CD14-positive monocyte (primary cell): Measurements from ENCODE around the gene PIK3R1. TPM values are rescaled to one million over a fixed set of nuclear protein-coding genes. Genes with fewer than 3 reads are reported as not detected.
A peak's percentile ranks its signal among the peaks of the same experiment; 100 is the strongest.

Experiments used
- DNase-seq, 3 donors: peaks; one replicate each; pipeline ENCODE4 v3.0.0-alpha.2; 2011 to 2022
- H2AFZ ChIP-seq: 2 replicates; pipeline ENCODE4 v1.6.0; 2012; ENCODE audit warnings: mild to moderate bottlenecking, low read depth, low read length, inconsistent platforms; ENCODE audit not compliant: insufficient read depth, poor library complexity, severe bottlenecking
- H3K27ac ChIP-seq, 2 donors: 1 replicate in 1 of 2; 2 replicates in 1 of 2; pipeline ENCODE4 v1.5.1; 2012 to 2013; ENCODE audit warnings: low read length in 2 of 2, control low read depth in 1 of 2, inconsistent platforms in 1 of 2, low read depth in 1 of 2, mild to moderate bottlenecking in 1 of 2
- H3K27me3 ChIP-seq, 2 donors: one replicate each; pipeline versions ENCODE4 v1.6.0 to v1.6.1; 2011 to 2013; ENCODE audit warnings: low read length in 2 of 2; ENCODE audit not compliant: control insufficient read depth in 2 of 2, insufficient read depth in 2 of 2
- H3K36me3 ChIP-seq, 2 donors: replicated peaks in 1 of 2; 1 replicate in 1 of 2; 2 replicates in 1 of 2; pipeline versions ENCODE4 v1.5.1 to v1.6.1; 2012 to 2013; ENCODE audit warnings: low read length in 2 of 2, control low read depth in 1 of 2, inconsistent platforms in 1 of 2, mild to moderate bottlenecking in 1 of 2; ENCODE audit not compliant: insufficient read depth in 2 of 2, control insufficient read depth in 1 of 2
- H3K4me1 ChIP-seq, 2 donors: 1 replicate in 1 of 2; 2 replicates in 1 of 2; pipeline versions ENCODE4 v1.5.1 to v1.6.1; 2012 to 2013; ENCODE audit warnings: low read length in 2 of 2, control low read depth in 1 of 2, inconsistent platforms in 1 of 2, mild to moderate bottlenecking in 1 of 2, moderate library complexity in 1 of 2; ENCODE audit not compliant: insufficient read depth in 2 of 2, control insufficient read depth in 1 of 2
- H3K4me2 ChIP-seq: replicated peaks from 2 replicates; pipeline ENCODE3; 2012; ENCODE audit warnings: low read length, moderate library complexity, mild to moderate bottlenecking; ENCODE audit not compliant: poor library complexity, severe bottlenecking; ENCODE audit errors: extremely low read depth
- H3K4me3 ChIP-seq, 3 experiments: fragments of 200-600 bp in 1 of 3; sonication (generic) in 1 of 3; replicated peaks in 1 of 3; 1 replicate in 2 of 3; 2 replicates in 1 of 3; pipeline ENCODE4 v1.5.1; 2011 to 2013; ENCODE audit warnings: low read length in 3 of 3, mild to moderate bottlenecking in 3 of 3, control low read depth in 2 of 3, low read depth in 2 of 3, inconsistent platforms in 1 of 3, moderate library complexity in 1 of 3
- H3K79me2 ChIP-seq: 2 replicates; pipeline ENCODE4 v1.6.0; 2012; ENCODE audit warnings: mild to moderate bottlenecking, control low read depth, inconsistent platforms, low read length, moderate library complexity; ENCODE audit not compliant: insufficient read depth
- H3K9ac ChIP-seq: 2 replicates; pipeline ENCODE4 v1.6.0; 2017; ENCODE audit warnings: low read length, mild to moderate bottlenecking; ENCODE audit not compliant: insufficient read depth, poor library complexity, severe bottlenecking
- H3K9me3 ChIP-seq, 2 donors: replicated peaks in 1 of 2; 1 replicate in 1 of 2; 2 replicates in 1 of 2; pipeline versions ENCODE4 v1.5.1 to v1.6.1; 2012 to 2013; ENCODE audit warnings: low read length in 2 of 2, control low read depth in 1 of 2; ENCODE audit not compliant: control insufficient read depth in 1 of 2, insufficient read depth in 1 of 2
- H4K20me1 ChIP-seq: 2 replicates; pipeline ENCODE4 v1.6.0; 2012; ENCODE audit warnings: mild to moderate bottlenecking, low read length, control low read depth, moderate library complexity; ENCODE audit not compliant: insufficient read depth
- H3K27ac Mint-ChIP-seq, 7 donors: one replicate each; pipeline ENCODE4 v1.8.0; 2020; ENCODE audit warnings: mild to moderate bottlenecking in 7 of 7, mixed read lengths in 7 of 7, moderate library complexity in 6 of 7, inconsistent platforms in 2 of 7
- H3K27me3 Mint-ChIP-seq, 3 donors: one replicate each; pipeline ENCODE4 v1.8.0; 2021 to 2022; ENCODE audit warnings: low read depth in 3 of 3, mild to moderate bottlenecking in 3 of 3, mixed read lengths in 3 of 3, moderate library complexity in 3 of 3, inconsistent platforms in 1 of 3
- H3K36me3 Mint-ChIP-seq, 2 donors: one replicate each; pipeline ENCODE4 v1.8.0; 2020; ENCODE audit warnings: mixed read lengths in 2 of 2, inconsistent platforms in 1 of 2, mild to moderate bottlenecking in 1 of 2
- H3K4me1 Mint-ChIP-seq: one replicate; pipeline ENCODE4 v1.8.0; 2020; ENCODE audit warnings: mild to moderate bottlenecking, mixed read lengths
- H3K4me3 Mint-ChIP-seq, 2 donors: one replicate each; pipeline ENCODE4 v1.8.0; 2020; ENCODE audit warnings: mild to moderate bottlenecking in 2 of 2, mixed read lengths in 2 of 2, moderate library complexity in 1 of 2
- H3K9me3 Mint-ChIP-seq, 7 donors: one replicate each; pipeline ENCODE4 v1.8.0; 2020 to 2022; ENCODE audit warnings: mixed read lengths in 7 of 7, mild to moderate bottlenecking in 6 of 7, moderate library complexity in 6 of 7, inconsistent platforms in 2 of 7
- CTCF ChIP-seq: fragments of 200-600 bp; IDR thresholded peaks from one replicate; pipeline ENCODE4 v1.8.0; 2022; ENCODE audit warnings: antibody characterized with exemption, mild to moderate bottlenecking
- WGBS: methylation state at CpG from one replicate; pipeline ENCODE4 v1.1.5; 2013; ENCODE audit warnings: missing lambda C conversion rate; ENCODE audit not compliant: insufficient coverage; 5-methylcytosine and 5-hydroxymethylcytosine counted together
- intact Hi-C, 2 donors: fragments of 100-400 bp; cut with micrococcal nuclease; formaldehyde crosslinking; loops; one replicate each; pipeline versions ENCODE4 v1.15.0 to v1.15.1; 2023
- polyA plus RNA-seq, 3 donors: library from polyadenylated mRNA; depleted of rRNA in 1 of 3; unstranded in 2 of 3; stranded (reverse) in 1 of 3; fragments of 300-500 nt in 2 of 3; fragments of >200 nt in 1 of 3; fragmentation: Illumina TruSeq in 2 of 3; gene quantifications; 1 replicate in 2 of 3; 2 replicates in 1 of 3; pipeline ENCODE4 v1.2.3, GENCODE V29; 2012 to 2021

PIK3R1 gene
- polyA plus RNA-seq, 3 donors, result 9.5 to 25.5 (median 10.5) TPM

GRCh38 chr5:68317646-68318045, 102.1 kb downstream of the PIK3R1 start:
- intact Hi-C loops, result no loop called here
- 100% methylated on average over 3 of the region's 5 CpGs for WGBS
- no peak overlapping the region for H3K4me3 ChIP-seq

GRCh38 chr5:68318955-68319705, 103.6 kb downstream of the PIK3R1 start:
- Mint-ChIP-seq H3K4me1 (peaks cover 12% of the 10 kb centered on the region), H3K9me3 (peaks cover 0 to 3% (median 0%) of the 10 kb centered on the region in 7 donors), H3K4me3 (no peak overlapping the region), H3K27ac (peak overlapping the region in 1 of 7 donors; percentile 3), H3K36me3 (no peaks in the 10 kb centered on the region), H3K27me3 (peaks cover 1 to 10% (median 2%) of the 10 kb centered on the region in 3 donors)
- no peak for TF ChIP-seq CTCF
- Histone ChIP-seq H3K4me3 (no peak overlapping the region), H3K9ac (no peak overlapping the region), H3K79me2 (no peaks in the 10 kb centered on the region), H3K4me2 (no peak overlapping the region), H3K36me3 (no peaks in the 10 kb centered on the region), H3K27me3 (no peaks in the 10 kb centered on the region), H3K9me3 (peaks cover 0 to under 1% of the 10 kb centered on the region in 2 donors), H2AFZ (no peak overlapping the region), H3K27ac (no peak overlapping the region), H4K20me1 (no peaks in the 10 kb centered on the region), H3K4me1 (peaks cover 6 to 9% of the 10 kb centered on the region in 2 donors)
- intact Hi-C loops, result no loop called here
- WGBS, result 83% methylated on average over 5 of the region's 6 CpGs
- peak in 2 of 3 donors; percentile 33 to 44 for DNase-seq

More at GRCh38 chr5:68317646-68318045, 102.1 kb downstream of the PIK3R1 start:
- no peak overlapping the region for H3K9ac ChIP-seq
- no peaks in the 10 kb centered on the region for H3K79me2 ChIP-seq
- Mint-ChIP-seq H3K9me3 (peaks cover 0 to 2% (median 0%) of the 10 kb centered on the region in 7 donors), H3K27ac (no peak overlapping the region), H3K27me3 (peaks cover 1 to 10% (median 2%) of the 10 kb centered on the region in 3 donors), H3K36me3 (no peaks in the 10 kb centered on the region), H3K4me3 (no peak overlapping the region), H3K4me1 (peaks cover 12% of the 10 kb centered on the region)
- H3K4me1 ChIP-seq, result peaks cover 6 to 9% of the 10 kb centered on the region in 2 donors
- no peak overlapping the region for H3K4me2 ChIP-seq
- no peaks in the 10 kb centered on the region for H4K20me1 ChIP-seq
- no peaks in the 10 kb centered on the region for H3K9me3 ChIP-seq
- no peak for TF ChIP-seq CTCF
- H2AFZ ChIP-seq, result no peak overlapping the region
- H3K36me3 ChIP-seq, result no peaks in the 10 kb centered on the region
- H3K27me3 ChIP-seq, result no peaks in the 10 kb centered on the region
- H3K27ac ChIP-seq, result no peak overlapping the region
- DNase-seq, result no peak
